ENCODE data around the gene UBTF. TPM values are rescaled to one million over a fixed set of nuclear protein-coding genes. Genes with fewer than 3 reads are reported as not detected.

Gene UBTF
- total and polyA plus RNA-seq, 2 of the 8 experiments (the other 6 are each of a cell fraction or from before 2014, with no cell fraction given) = 14.7 to 106 TPM

- Histone ChIP-seq H3K79me1 (ENCODE audit: low read depth, low read length) (no peaks in the 10 kb centered on the region), H2AFZ (ENCODE audit: low read length) (no peak overlapping the region), H3K4ac (replicated peaks; ENCODE audit: insufficient read length, low read depth, low read length) (no peak overlapping the region), H3K4me1 (replicated peaks in 1 of 4; ENCODE audit: control insufficient read depth in 3 of 4, insufficient read depth in 4 of 4, low read length in 3 of 4) (peaks cover 0 to 2% (median 0%) of the 10 kb centered on the region in 4 experiments; a peak in 1 of 7 replicates), H3K14ac (ENCODE audit: insufficient read length) (no peak overlapping the region), H3K9ac (replicated peaks in 1 of 4; ENCODE audit: extremely low read depth in 1 of 4, low read depth in 3 of 4, low read length in 3 of 4) (no peak overlapping the region), H3K36me3 (ENCODE audit: control insufficient read depth in 2 of 4, insufficient read depth in 4 of 4, low read length in 3 of 4) (no peaks in the 10 kb centered on the region), H3K4me3 (ENCODE audit: extremely low read depth in 1 of 4, insufficient read depth in 2 of 4, low read depth in 3 of 4, low read length in 4 of 4) (no peak overlapping the region), H2BK20ac (ENCODE audit: low read length) (no peak overlapping the region), H3K18ac (ENCODE audit: extremely low read depth, low read length) (no peak overlapping the region), H2BK15ac (ENCODE audit: low read length) (no peak overlapping the region), H3K56ac (replicated peaks; ENCODE audit: insufficient read length, low read depth, low read length) (peak overlapping the region; percentile 80), H3K79me2 (ENCODE audit: control insufficient read depth in 1 of 2, insufficient read depth in 2 of 2, low read length in 2 of 2) (no peaks in the 10 kb centered on the region), H4K91ac (replicated peaks; ENCODE audit: insufficient read length, low read length) (no peak overlapping the region), H3K23ac (ENCODE audit: insufficient read length) (no peak overlapping the region), H3K9me3 (ENCODE audit: insufficient read depth in 2 of 2, low read depth in 1 of 2, low read length in 1 of 2) (no peaks in the 10 kb centered on the region), H3K27me3 (replicated peaks in 1 of 4; ENCODE audit: control insufficient read depth in 3 of 4, extremely low read depth in 1 of 4, insufficient read depth in 3 of 4, low read length in 3 of 4) (no peaks in the 10 kb centered on the region), H2BK5ac (ENCODE audit: low read depth, low read length) (no peak overlapping the region), H2BK12ac (ENCODE audit: low read depth, low read length) (no peak overlapping the region), H3K4me2 (ENCODE audit: insufficient read depth in 1 of 2, low read depth in 2 of 2, low read length in 2 of 2) (no peak overlapping the region), H2AK5ac (ENCODE audit: low read depth, low read length) (no peak overlapping the region), H3K23me2 (ENCODE audit: low read depth, low read length) (peaks cover 4% of the 10 kb centered on the region; the same call in 1 of the 2 replicates), H4K8ac (ENCODE audit: extremely low read depth, insufficient read depth, low read length) (no peak overlapping the region), H4K20me1 (replicated peaks in 1 of 2; ENCODE audit: control insufficient read depth in 1 of 2, insufficient read depth in 2 of 2, low read length in 2 of 2) (no peaks in the 10 kb centered on the region), H2BK120ac (replicated peaks; ENCODE audit: low read depth, low read length) (no peak overlapping the region), H3K27ac (ENCODE audit: low read depth, low read length) (no peak overlapping the region), H4K5ac (ENCODE audit: insufficient read length, low read depth, low read length) (no peak overlapping the region)
- ChIA-PET POLR2A (ENCODE audit: partially characterized antibody) (interaction anchor here (1.0 to 1.1 kb wide), 2 partner anchors 36 to 42 kb away, joined by 3 to 5 read pairs; partner anchors contain the start of gene UBTF), CTCF (ENCODE audit: partially characterized antibody) (interaction anchor here (0.8 to 1.3 kb wide), 5 partner anchors 11 to 63 kb away, joined by 3 to 4 read pairs (median 3); no protein-coding TSS in a partner anchor)
- WGBS, 2 experiments (ENCODE audit: extremely low coverage in 1 of 2, insufficient coverage in 1 of 2, insufficient read length in 1 of 2, insufficient replicate concordance in 2 of 2, low coverage in 1 of 2, low lambda C conversion rate in 2 of 2, missing lambda C conversion rate in 1 of 2) = 76 to 100% methylated on average over 2 of the region's 2 CpGs
- TF ChIP-seq ASH2L (IDR thresholded peaks at IDR 0.05; ENCODE audit: low read length) = no peak
- TF ChIP-seq BACH1 (IDR thresholded peaks at IDR 0.05; ENCODE audit: low read length) = no peak
- no peak for TF ChIP-seq KDM1A (IDR thresholded peaks at IDR 0.05; ENCODE audit: borderline replicate concordance, low read length)
- no peak for TF ChIP-seq SUZ12 (IDR thresholded peaks at IDR 0.05; ENCODE audit: low read length)
- TF ChIP-seq SIN3A (conservative IDR thresholded peaks at IDR 0.05 in 1 of 2, IDR thresholded peaks at IDR 0.05 in 1 of 2; ENCODE audit: low read depth in 1 of 2, low read length in 2 of 2) = no peak
- TF ChIP-seq ZNF274 (IDR thresholded peaks at IDR 0.05; ENCODE audit: borderline replicate concordance, extremely low read depth, low read length) = no peak
- no peak for TF ChIP-seq E2F6 (IDR thresholded peaks at IDR 0.05)
- no peak for TF ChIP-seq MAFK (IDR thresholded peaks at IDR 0.05; ENCODE audit: low read depth, low read length)
- no peak for TF ChIP-seq JUND (IDR thresholded peaks at IDR 0.05; ENCODE audit: low read length)
- no peak for TF ChIP-seq CHD2 (IDR thresholded peaks at IDR 0.05; ENCODE audit: low read length)
- no peak for DNase-seq (ENCODE audit: low read depth in 1 of 2, low spot score in 2 of 2)
- no peak for FAIRE-seq
These were observed 36.4 kb upstream of the UBTF start for GRCh38 chr17:44255915-44256314.
